NCI-H2227 treated with DMSO at 0.1 percent for 48 hours (cell line): ENCODE results near the gene TBX21.
A peak's percentile ranks its signal among the peaks of the same experiment; 100 is the strongest.
"Not testable (repeated sequence)": the region's sequence is repeated elsewhere in the genome, so short reads cannot be mapped to it uniquely, and the experiment has no call there.

Source experiments
- DNase-seq: peaks from one replicate; lab custom pipeline; 2025; lab: John Stamatoyannopoulos, UW

Gene TBX21

DNA sequence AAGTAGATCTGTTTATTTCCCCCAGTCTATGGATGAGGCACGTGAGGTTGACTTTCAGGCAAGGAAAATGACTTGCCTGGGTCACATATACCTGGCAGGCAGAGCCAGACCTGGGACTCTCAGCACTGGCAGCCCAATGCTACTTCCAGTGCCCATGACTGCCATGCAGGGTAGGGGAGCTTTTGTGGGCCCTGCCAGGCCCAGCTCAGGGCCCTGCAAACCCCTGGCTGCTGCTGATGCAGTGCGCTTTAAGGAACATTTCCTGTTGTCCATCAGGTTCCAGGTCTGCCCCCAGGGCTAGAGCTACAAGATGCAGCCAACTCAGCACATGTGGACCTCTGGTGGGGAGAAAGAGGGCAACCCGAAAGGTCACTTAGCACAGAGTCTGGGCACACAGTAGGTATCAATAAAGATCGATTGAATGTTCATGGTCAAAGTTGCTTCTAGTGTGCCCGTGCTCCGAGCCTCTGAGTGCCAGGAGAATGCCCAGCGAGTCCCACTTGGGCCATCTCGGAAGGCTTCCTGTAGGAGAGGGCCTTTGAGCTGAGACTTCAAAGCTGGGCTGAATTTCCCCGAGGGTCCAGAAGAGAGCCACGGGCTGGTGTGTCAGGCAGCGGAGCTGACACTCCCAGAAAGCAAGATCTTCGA, 513 bp upstream of the TBX21 start:
- DNase-seq = no peak

DNA sequence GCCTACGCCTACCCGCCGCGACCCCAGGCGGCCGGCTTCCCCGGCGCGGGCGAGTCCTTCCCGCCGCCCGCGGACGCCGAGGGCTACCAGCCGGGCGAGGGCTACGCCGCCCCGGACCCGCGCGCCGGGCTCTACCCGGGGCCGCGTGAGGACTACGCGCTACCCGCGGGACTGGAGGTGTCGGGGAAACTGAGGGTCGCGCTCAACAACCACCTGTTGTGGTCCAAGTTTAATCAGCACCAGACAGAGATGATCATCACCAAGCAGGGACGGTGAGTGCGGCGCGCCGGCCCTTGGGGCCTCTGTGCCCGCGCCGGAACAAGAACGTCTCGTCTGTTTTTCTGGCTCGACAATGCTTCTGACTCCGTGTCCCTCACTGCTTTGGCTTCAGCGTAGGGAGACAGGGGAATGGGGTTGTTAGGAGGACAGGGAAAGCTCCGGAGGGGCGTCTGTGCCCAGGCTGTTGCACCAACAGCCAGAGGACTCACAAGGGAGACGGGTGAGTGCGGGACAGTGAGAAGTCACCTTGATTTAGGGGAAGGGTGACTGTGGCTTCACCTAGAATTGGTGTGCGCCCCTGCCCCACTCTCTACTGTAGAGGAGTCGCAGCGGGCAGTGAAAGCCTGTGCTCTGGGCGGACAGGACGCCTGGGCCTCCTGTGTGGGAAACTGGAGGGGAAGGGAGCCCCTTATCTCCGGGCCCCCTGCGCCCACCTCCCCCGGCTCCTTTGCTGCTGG, 806 bp downstream of the TBX21 start:
- no peak for DNase-seq

DNA sequence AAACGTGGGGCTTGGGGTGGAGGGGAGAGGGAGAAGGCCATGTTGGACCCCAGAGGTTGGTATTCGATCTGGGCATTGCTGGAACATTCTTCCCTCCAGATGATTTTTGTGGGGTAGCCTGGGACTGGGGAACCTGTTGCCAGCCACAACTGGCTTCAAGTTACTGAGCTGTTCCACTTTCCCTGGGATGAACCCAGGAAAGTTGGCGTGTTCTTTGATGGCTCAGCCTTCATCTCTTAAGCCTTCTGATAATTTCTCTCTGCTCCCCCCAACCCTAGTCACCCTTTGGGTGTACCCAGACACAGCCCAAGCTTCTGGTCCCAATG, 2.1 kb downstream of the TBX21 start:
- DNase-seq = no peak

DNA sequence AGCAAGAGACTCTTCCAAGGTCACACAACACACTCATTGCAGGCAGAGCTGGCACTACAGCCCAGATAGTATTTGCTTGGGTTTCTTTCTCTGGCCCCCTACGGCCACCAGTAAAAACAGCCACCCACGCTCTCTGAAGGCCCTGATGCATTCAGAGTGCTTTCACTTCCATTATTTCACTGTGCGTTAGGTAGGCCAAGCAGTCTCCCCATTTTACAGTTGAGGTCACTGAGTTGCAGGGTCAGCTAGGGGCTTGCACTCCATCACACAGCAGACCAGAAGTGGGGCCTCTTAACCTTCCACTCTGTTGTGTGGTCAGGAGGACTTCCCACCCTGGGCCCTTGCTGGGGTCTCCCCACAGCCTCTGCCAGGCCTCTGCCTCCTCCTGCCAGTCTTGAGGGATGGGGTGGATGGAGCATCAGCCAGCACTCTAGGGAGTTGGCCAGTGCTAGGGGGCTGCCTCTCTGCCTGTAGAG, 2.5 kb downstream of the TBX21 start:
- DNase-seq = no peak

DNA sequence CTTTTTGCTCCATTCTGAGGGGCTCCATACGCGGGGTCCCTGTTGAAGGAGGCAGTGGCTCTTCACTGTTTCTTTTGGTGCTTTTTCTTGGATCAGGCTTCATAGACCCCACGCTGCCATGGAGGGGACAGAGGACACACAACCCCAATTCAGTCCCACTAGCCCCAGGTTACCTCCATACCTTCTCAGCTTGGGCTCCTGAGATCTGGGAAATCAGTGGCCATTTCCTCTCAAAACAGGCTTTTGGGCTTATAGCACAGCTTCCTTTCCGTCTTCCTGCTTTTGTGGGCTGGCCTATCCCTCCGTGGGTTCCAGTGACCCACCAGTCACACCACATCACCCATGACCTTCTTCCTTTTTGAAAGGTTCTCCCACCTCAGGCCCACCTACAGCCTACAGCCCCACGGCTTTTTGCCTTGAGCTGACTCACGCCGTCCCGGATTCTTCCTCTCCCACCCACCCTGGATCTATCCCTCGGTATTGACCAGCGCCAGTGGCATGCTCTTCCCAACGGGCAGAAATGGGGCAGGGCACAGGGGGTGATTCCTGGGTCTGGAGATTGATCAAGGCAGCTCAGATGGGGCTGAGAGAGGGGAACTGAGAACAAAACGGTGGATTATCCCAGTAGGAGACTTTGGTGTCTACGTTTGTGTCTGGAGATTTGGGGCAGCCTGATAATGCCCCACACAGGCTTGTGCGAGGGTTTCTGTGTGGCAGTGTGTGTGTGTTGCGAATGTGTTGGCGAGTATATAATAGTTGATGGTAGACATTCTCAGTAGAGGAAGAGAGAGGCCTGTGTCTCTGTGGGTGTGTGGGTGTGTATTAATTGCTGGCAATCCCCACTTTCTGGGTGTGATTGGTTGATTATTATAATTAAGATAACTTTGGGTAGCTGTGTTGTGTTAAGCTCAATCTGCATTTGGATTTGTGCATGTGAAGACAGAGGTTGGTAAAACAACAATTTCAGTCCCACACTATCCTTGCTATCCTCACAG, 3.8 kb downstream of the TBX21 start:
- DNase-seq = no peak

DNA sequence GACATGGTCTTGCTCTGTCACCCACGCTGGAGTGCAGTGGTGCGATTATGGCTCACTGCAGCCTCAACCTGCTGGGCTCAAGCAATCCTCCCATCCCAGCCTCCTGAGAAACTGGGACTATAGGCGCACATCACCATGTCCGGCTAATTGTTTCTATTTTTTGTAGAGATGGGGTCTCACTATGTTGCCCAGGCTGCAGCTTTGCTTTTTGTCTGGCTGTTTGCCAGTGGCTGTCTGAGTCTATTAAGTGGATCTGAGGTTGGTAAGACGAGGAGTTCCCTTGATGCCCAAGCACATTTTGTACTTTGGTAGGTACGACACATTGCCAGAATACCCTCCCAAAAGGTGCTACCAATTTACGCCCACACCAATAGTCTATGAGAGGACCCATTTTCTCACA, 5.1 kb downstream of the TBX21 start:
- DNase-seq = no peak

DNA sequence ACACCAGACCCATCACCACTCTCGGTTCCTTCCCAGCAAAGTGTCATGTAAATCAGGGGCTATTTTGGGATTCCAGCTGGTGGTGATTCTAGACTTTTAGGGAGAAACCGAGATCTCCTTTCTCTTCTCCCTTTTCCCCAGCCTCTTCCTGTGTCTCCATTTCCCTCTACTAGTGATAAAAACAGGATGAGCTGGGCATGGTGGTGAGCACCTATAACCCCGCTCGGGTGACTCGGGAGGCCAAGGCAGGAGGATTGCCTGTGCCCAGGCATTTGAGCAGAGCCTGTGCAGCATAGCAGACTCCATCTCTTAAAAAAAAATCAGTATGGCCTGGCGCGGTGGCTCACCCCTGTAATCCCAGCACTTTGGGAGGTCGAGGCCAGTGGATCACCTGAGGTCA, 6.1 kb downstream of the TBX21 start:
- DNase-seq = no peak

DNA sequence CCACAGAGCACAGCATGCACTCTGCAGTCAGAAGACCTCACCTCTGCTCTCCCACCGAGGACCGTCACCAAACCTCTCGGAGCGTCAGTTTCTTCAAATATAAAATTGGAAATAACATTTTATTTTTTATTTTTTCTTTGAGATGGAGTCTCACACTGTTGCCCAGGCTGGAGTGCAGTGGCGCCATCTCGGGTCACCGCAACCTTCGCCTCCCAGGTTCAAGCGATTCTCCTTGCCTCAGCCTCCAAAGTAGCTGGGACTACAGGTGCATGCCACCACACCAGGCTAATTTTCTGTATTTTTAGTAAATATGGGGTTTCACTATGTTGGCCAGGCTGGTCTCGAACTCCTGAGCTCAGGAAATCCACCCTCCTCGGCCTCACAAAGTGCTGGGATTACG, 6.9 kb downstream of the TBX21 start:
- not testable (repeated sequence) for DNase-seq

DNA sequence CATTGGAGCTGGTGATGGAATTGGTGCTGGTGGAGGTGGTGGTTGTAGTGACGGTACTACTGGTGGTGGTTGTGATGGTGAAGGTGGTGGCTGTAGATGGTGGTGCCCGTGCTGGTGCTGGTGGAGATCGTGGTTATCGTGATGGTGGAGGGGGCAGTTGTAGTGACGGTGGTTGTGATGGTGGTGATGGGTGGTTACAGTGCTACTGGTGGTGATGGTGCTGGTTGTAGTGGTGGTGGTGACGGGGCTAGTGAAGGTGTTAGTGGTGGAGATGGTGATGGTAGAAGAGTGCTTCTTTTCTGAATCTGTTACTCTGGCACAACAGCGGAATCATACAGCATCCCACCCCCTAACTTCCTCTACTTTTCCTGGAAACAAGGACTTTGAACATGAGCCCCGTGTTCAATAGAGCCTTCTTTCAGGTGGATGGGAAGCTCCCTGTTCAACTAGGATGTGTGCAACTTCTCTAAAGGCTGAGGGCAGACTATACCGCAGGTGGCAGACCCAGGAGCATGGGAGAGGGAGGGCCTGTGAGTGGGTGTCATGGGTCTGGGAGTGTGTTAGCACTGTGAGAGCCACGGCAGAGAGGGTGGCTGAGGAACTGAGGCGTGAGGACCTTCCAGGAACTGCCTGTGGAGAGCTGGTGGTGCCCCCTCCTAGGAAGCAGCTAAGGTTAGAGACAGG, 8.2 kb downstream of the TBX21 start:
- DNase-seq = no peak

DNA sequence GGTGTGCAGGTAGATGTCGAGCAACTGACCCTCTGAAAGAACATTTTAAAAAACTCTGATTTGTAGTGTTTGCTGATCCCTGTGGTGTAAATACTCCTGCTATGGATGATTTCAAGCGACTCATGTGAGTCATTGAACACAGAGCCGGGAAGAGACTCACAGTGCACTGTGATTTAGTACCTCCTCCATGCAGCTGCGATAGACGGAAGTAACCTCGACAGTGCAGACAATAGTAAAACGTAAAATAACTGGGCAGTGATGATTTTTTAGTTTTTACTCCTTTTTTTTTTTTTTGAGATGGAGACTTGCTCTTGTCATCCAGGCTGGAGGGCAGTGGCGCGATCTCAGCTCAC, 8.7 kb downstream of the TBX21 start:
- DNase-seq = no peak

DNA sequence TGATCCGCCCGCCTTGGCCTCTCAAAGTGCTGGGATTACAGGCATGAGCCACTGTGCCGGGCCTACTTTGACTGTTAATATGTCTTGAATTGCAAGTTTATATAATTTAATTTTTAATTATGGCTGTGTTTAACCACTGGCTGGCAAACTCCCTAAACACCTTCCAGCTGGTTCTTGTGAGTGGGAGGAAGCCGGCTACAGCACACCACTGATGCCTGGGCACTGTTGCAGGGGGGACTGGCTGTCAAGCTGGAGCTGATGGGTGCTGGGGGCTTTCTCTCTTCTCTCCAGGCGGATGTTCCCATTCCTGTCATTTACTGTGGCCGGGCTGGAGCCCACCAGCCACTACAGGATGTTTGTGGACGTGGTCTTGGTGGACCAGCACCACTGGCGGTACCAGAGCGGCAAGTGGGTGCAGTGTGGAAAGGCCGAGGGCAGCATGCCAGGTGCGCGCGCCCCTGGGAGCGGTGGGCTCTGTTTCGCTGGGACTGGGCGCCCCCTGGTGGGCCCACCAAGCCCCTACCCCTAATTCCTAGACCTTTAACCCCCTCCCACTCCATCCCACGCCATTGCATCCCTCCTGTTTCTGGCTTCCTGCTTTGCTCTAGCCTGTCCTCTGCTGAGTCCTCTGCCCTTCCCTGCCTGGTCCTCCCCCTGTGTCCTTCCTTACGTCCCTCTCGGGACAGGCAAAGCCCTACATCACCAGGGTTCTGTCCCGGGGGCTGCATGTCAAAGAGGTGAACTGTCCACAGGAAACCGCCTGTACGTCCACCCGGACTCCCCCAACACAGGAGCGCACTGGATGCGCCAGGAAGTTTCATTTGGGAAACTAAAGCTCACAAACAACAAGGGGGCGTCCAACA, 9.5 kb downstream of the TBX21 start:
- DNase-seq = peak; percentile 5

DNA sequence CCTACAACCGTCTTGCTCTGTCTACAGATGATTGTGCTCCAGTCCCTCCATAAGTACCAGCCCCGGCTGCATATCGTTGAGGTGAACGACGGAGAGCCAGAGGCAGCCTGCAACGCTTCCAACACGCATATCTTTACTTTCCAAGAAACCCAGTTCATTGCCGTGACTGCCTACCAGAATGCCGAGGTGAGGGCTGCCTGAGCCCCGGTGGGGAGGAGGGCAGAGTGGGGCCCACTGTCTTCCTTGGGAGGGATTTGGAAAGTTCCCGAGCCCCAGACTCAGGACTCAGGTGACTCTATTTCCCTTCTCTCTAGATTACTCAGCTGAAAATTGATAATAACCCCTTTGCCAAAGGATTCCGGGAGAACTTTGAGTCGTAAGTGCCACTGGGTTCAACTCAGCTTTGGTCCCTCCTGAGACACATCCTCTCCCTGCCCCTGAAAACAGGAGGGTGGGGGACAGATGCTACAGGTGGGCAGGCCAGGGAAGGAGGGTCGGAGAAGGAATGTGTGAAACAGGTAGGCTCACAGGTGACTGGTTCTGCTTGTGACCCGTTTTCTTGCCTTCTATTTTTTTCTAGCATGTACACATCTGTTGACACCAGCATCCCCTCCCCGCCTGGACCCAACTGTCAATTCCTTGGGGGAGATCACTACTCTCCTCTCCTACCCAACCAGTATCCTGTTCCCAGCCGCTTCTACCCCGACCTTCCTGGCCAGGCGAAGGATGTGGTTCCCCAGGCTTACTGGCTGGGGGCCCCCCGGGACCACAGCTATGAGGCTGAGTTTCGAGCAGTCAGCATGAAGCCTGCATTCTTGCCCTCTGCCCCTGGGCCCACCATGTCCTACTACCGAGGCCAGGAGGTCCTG, 11.4 kb downstream of the TBX21 start:
- no peak for DNase-seq

DNA sequence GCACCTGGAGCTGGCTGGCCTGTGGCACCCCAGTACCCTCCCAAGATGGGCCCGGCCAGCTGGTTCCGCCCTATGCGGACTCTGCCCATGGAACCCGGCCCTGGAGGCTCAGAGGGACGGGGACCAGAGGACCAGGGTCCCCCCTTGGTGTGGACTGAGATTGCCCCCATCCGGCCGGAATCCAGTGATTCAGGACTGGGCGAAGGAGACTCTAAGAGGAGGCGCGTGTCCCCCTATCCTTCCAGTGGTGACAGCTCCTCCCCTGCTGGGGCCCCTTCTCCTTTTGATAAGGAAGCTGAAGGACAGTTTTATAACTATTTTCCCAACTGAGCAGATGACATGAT, 12.0 kb downstream of the TBX21 start:
- DNase-seq = no peak

DNA sequence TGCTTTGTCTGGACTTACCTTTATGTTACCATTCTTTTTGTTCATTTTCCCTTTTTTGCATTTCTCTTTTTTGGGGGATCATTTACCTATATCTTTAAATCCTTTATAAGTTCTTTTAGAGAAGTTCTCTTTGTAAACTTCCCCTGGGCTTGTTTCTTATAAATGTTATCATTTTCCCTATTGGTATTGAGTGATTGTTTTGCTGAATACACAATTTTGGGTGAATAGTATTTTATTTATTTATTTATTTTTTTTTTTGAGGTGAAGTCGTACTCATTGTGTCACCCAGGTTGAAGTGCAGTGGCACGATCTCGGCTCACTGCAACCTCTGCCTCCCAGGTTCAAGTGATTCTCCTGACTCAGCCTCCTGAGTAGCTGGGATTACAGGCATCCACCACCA, 18.4 kb downstream of the TBX21 start:
- no peak for DNase-seq

DNA sequence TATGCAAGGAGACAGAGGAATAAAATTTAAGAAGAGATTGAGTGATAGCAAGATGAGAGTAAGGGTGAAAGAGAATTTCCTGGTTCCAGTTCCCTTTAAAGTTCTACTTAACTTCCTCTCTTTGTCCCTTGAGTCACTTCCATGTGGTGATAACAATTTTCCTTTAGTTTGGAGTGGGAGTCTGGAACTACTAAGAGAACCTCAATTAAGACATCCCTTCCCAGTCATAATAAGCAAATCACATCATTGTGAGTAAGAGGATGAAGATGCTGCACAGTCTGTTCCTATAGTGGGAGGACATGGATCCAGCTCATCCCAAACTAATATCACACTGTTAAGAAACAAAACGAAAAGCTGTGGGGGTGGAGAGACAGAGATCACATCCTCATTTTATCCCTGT, 24.4 kb downstream of the TBX21 start:
- no peak for DNase-seq

DNA sequence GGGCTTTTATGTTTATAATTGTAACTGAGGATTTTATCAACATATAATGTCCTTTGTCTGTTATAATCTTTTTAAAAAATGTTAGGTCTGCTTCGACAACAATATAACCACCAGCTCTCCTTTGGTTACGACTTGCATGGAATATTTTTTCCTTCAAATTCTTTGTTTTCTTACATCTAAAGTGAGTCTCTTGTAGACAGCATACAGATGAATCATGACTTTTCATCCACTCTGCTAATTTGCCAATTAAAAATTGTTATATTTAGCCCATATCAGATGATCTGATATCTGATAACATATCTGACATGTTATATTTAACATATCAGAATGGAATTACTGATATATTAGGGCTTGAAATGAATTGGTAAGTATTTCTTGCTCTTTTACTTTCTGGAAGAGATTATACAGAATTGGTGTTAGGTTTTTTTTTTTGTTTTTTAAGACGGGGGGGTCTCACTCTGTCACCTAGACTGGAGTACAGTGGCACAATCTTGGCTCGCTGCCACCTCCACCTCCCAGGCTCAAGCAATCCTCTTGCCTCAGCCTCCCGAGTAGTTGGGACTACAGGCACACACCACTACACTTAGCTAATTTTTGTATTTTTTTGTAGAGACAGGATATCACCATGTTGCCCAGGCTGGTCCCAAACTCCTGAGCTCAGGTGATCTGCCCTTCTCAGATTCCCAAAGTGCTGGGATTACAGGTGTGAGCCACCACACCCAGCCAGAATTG, 27.5 kb downstream of the TBX21 start:
- DNase-seq = no peak

DNA sequence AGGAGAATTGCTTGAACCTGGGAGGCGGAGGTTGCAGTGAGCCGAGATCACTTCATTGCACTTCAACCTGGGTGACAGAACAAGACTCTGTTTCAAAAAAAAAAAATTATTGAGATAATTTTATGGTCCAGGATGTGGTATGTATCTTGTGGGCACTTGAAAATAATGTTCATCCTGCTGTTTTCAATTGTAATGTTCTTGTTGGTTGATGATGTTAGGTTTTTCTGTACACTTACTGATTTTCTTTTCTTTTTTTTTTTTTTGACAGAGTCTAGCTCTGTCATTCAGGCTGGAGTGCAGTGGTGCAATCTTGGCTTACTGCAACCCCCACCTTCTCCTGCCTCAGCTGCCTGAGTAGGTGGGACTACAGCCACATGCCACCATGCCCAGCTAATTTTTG, 29.7 kb downstream of the TBX21 start:
- DNase-seq = no peak

DNA sequence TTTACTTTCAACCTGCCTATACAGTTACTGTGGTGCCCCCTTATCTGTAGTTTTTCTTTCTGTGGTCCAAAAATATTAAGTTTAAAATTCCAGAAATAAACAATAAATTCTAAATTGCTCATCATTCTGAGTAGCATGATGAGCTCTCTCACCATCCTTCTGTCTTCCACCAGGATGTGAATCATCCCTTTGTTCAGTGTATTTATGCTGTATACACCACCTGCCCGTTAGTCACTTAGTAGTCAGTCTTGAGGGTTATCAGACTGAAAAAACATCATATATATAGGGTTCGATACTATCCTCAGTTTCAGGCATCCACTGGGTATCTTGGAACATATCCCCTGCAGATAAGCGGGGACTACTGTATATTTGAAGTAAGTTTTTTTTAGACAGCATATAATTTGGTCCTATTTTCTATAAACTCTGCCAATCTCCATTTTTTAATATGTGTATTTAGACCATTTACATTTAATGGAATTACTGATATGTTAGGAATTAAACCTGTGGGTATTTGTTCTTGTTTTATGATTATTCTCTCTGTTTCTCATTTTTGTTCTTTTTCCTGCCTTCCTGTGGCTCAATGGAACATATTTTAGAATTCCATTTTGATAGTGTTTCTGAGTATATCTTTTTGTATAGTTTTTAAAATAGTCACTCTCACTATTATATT, 31.0 kb downstream of the TBX21 start:
- DNase-seq = no peak

DNA sequence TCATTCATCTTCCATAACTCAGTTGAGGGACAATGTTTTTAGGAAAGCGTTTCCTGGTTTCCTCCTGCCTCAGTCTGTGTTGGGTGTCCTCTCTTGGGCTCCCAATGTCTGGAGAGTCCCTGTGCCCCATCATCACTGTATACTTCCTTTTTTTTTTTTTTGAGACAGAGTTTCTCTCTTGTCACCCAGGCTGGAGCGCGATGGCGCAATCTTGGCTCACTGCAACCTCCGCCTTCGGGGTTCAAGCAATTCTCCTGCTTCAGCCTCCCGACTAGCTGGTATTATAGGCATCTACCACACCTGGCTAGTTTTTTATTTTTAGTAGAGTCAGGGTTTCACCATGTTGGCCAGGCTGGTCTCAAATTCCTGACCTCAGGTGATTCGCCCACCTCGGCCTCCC, 40.6 kb downstream of the TBX21 start:
- DNase-seq = not testable (repeated sequence)
